ENCODE data around the gene ARHGAP21. TPM values are rescaled to one million over a fixed set of nuclear protein-coding genes. Genes with fewer than 3 reads are reported as not detected.

Gene ARHGAP21
- total RNA-seq, 1 experiment from 2014 or later: 64.2 TPM

DNA sequence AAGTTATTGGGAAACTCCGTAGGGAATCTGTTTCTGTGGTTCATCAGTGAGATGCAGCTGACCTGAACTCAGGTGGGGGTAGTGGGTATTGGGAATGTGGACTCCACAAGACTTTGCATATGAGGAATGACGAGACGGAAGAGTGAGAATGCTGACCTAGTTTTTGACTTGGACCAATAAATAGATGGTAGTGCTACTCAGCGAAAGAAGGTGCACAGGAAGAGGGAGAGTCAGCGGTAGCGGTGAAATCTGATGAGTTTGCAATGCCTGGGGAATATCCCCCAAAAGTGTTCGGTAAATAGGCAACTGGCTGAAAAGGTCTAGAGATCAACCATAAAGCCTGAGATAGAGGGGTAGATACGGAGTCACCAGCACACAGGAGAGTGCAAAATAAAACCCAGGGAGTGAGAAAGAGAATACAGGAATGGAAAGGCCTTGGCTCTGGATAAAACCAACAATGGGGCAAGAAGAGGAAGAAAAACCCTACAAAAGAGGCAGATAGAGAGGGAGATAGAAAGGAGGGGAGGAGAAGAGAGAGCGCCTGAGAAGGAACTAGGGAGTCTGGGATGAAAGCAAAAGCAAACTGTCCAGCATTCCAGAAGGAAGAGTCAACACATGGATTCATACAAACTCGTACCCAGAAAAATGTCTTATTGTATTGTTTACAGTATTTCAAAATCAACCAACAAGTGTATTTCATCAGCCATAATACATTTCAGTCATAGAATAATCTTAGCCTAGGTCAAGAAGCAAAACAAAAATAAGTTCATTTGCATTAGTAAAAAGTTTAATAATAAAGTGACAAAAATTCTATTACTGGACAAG lies 5.4 kb downstream of the ARHGAP21 start:
- Histone ChIP-seq H3K36me3 (peaks cover 55% of the 10 kb centered on the region), H3K4me1 (replicated peaks) (peaks cover 55% of the 10 kb centered on the region), H3K4me3 (no peak overlapping the region), H3K27ac (peak overlapping the region; percentile 83), H3K9me3 (replicated peaks) (no peaks in the 10 kb centered on the region), H3K27me3 (replicated peaks) (no peaks in the 10 kb centered on the region)
- peak; percentile 49 to 70 for DNase-seq (ENCODE audit: low read depth in 1 of 2, low spot score in 2 of 2)

GRCh38 chr10:24716295-24716694 lies 7.4 kb downstream of the ARHGAP21 start:
- Histone ChIP-seq H3K27me3 (replicated peaks) (no peaks in the 10 kb centered on the region), H3K9me3 (replicated peaks) (no peaks in the 10 kb centered on the region), H3K4me1 (replicated peaks) (peaks cover 49% of the 10 kb centered on the region), H3K27ac (no peak overlapping the region), H3K4me3 (no peak overlapping the region), H3K36me3 (peaks cover 42% of the 10 kb centered on the region)
- no peak for DNase-seq (ENCODE audit: low read depth in 1 of 2, low spot score in 2 of 2)

- Histone ChIP-seq H3K27ac (no peak overlapping the region), H3K4me1 (replicated peaks) (peaks cover 42% of the 10 kb centered on the region), H3K27me3 (replicated peaks) (no peaks in the 10 kb centered on the region), H3K4me3 (no peak overlapping the region), H3K9me3 (replicated peaks) (no peaks in the 10 kb centered on the region), H3K36me3 (peaks cover 32% of the 10 kb centered on the region)
- DNase-seq (ENCODE audit: low read depth in 1 of 2, low spot score in 2 of 2): no peak
Observed at GRCh38 chr10:24715246-24715769, 8.4 kb downstream of the ARHGAP21 start.

DNA sequence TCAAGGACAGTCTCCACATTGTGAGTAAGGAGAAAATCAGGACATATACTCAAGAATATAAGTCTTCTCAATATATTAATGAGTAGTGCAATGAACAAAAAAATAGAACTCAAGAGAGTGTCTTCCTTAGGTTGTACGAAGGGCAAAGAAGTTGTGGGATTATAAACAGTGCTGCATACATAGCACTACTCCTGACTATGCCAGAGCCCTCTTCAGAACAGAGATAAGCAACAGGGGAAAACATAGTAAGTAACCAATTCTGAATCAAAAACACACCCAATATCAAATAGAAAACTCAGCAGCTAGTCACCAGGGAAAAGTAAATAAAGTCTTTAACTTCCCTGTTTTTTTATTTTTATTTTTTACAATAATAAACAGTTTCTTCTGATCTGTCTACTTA lies 10.6 kb downstream of the ARHGAP21 start:
- H3K27me3 ChIP-seq (replicated peaks): no peaks in the 10 kb centered on the region
- no peaks in the 10 kb centered on the region for H3K9me3 ChIP-seq (replicated peaks)
- peaks cover 24% of the 10 kb centered on the region for H3K4me1 ChIP-seq (replicated peaks)
- DNase-seq (ENCODE audit: low read depth in 1 of 2, low spot score in 2 of 2): no peak
- H3K27ac ChIP-seq: no peak overlapping the region
- no peak overlapping the region for H3K4me3 ChIP-seq
- H3K36me3 ChIP-seq: peaks cover 24% of the 10 kb centered on the region

GRCh38 chr10:24711465-24711864 lies 12.2 kb downstream of the ARHGAP21 start:
- Histone ChIP-seq H3K27me3 (replicated peaks) (no peaks in the 10 kb centered on the region), H3K27ac (no peak overlapping the region), H3K36me3 (peaks cover 9% of the 10 kb centered on the region; the same call in 1 of the 2 replicates), H3K4me3 (no peak overlapping the region), H3K9me3 (replicated peaks) (no peaks in the 10 kb centered on the region), H3K4me1 (replicated peaks) (peaks cover 27% of the 10 kb centered on the region)
- DNase-seq (ENCODE audit: low read depth in 1 of 2, low spot score in 2 of 2): no peak

- no peaks in the 10 kb centered on the region for H3K27me3 ChIP-seq (replicated peaks)
- H3K4me3 ChIP-seq: no peak overlapping the region
- no peak overlapping the region for H3K27ac ChIP-seq
- peaks cover 25% of the 10 kb centered on the region for H3K4me1 ChIP-seq (replicated peaks)
- peaks cover 5% of the 10 kb centered on the region; the same call in 1 of the 2 replicates for H3K36me3 ChIP-seq
- DNase-seq (ENCODE audit: low read depth in 1 of 2, low spot score in 2 of 2): no peak
- no peaks in the 10 kb centered on the region for H3K9me3 ChIP-seq (replicated peaks)
Observed at GRCh38 chr10:24708081-24708480, 15.6 kb downstream of the ARHGAP21 start.

DNA sequence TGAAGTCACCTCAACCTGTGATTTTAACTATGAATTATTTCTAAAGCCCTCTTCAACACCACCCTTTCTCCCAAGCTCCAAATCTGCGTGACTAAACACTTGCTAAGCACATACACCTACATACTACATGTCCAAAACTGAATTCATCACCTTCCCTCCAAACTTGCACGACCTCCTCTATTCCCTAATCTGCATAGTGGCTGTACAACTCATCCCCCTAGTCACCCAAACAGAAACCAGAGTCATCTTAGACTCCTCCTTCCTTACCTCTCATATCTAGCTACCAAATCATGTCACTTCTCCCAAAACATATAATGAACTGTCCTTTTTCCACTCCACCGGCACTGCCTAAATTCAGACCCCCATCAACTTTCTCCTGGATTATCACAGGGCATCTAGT lies 16.2 kb downstream of the ARHGAP21 start:
- Histone ChIP-seq H3K4me3 (no peak overlapping the region), H3K9me3 (replicated peaks) (no peaks in the 10 kb centered on the region), H3K27me3 (replicated peaks) (no peaks in the 10 kb centered on the region), H3K4me1 (replicated peaks) (peaks cover 23% of the 10 kb centered on the region), H3K27ac (no peak overlapping the region), H3K36me3 (peaks cover 5% of the 10 kb centered on the region; the same call in 1 of the 2 replicates)
- DNase-seq (ENCODE audit: low read depth in 1 of 2, low spot score in 2 of 2): no peak

- peaks cover 5% of the 10 kb centered on the region; the same call in 1 of the 2 replicates for H3K36me3 ChIP-seq
- H3K9me3 ChIP-seq (replicated peaks): no peaks in the 10 kb centered on the region
- H3K27ac ChIP-seq: no peak overlapping the region; the same call in 1 of the 2 replicates
- peaks cover 26% of the 10 kb centered on the region for H3K4me1 ChIP-seq (replicated peaks)
- DNase-seq (ENCODE audit: low read depth in 1 of 2, low spot score in 2 of 2): peak in 1 of 2 experiments; percentile 28
- no peaks in the 10 kb centered on the region for H3K27me3 ChIP-seq (replicated peaks)
- H3K4me3 ChIP-seq: no peak overlapping the region
Observed at GRCh38 chr10:24706479-24707118, 17.1 kb downstream of the ARHGAP21 start.

DNA sequence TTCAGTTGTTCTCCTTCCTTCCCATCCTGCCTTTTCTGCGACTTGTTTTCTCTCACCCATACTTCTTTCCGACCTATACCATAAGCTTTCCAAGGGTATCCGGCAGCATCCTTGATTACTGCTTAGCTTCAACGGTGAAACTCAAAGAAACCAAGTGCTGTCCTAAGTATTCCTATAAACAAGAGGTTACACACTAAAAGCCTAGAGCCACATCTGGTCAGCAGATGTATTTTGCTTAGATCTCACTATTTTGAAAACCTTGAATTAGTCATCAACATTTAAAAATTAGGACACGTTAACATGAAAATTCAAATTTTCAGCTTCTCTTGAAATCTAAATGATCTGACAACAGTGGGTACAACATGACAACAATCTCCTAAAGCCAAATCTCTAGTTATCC lies 20.0 kb downstream of the ARHGAP21 start:
- Histone ChIP-seq H3K27ac (no peak overlapping the region), H3K36me3 (peaks cover 8% of the 10 kb centered on the region; the same call in 1 of the 2 replicates), H3K9me3 (replicated peaks) (no peaks in the 10 kb centered on the region), H3K4me3 (no peak overlapping the region), H3K4me1 (replicated peaks) (peaks cover 29% of the 10 kb centered on the region), H3K27me3 (replicated peaks) (no peaks in the 10 kb centered on the region)
- DNase-seq (ENCODE audit: low read depth in 1 of 2, low spot score in 2 of 2): no peak

- no peak for DNase-seq (ENCODE audit: low read depth in 1 of 2, low spot score in 2 of 2)
- no peaks in the 10 kb centered on the region for H3K27me3 ChIP-seq (replicated peaks)
- no peak overlapping the region for H3K27ac ChIP-seq
- H3K4me1 ChIP-seq (replicated peaks): peaks cover 9% of the 10 kb centered on the region
- H3K9me3 ChIP-seq (replicated peaks): no peaks in the 10 kb centered on the region
- H3K4me3 ChIP-seq: no peak overlapping the region
- H3K36me3 ChIP-seq: 0 out of 2 replicates have a peak, but pooled peaks cover 3% of the 10 kb centered on the region
Observed at GRCh38 chr10:24701447-24701846, 22.2 kb downstream of the ARHGAP21 start.

DNA sequence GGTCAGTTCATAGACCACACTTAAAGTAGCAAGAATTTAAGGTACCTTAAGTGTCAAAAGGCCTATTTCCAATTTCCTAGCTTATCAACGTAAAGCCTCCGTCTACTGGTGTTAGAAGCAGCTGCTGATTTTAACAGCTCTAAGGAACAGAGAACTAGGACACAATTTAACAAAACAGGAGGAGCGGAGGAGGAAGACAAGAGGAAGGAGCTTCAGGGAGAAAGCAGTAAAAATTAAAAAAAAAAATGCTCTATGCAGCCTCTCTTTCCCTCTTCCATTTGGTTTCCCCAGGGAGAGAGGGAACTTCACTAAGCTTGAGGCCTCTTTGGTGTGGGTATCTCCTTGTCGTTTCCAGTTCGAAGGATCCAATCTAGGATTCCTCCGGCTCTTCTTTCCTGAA lies 22.7 kb downstream of the ARHGAP21 start:
- H3K4me3 ChIP-seq: no peak overlapping the region
- peaks cover 6% of the 10 kb centered on the region; the same call in 1 of the 2 replicates for H3K4me1 ChIP-seq (replicated peaks)
- no peaks in the 10 kb centered on the region for H3K27me3 ChIP-seq (replicated peaks)
- no peak for DNase-seq (ENCODE audit: low read depth in 1 of 2, low spot score in 2 of 2)
- H3K27ac ChIP-seq: no peak overlapping the region
- H3K9me3 ChIP-seq (replicated peaks): no peaks in the 10 kb centered on the region
- H3K36me3 ChIP-seq: 0 out of 2 replicates have a peak, but pooled peaks cover 3% of the 10 kb centered on the region

DNA sequence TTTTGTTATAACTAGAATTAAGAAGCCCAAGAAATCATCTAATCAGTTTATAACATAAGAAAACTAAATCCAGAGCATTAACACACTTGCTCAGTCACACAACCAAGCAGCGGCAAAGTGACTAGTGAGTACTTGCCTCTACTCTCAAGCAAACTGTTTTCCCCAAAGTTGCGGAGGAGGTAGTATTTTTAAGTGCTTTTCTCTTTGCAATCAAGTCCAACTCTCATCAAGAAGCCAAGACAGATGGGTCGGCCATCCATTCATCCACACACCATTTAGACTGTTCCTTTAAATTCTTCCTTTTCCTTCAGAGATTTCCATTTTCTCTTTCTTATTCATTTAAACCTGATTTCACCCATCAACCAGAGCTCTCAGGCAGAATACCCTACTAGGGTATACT lies 25.4 kb downstream of the ARHGAP21 start:
- DNase-seq (ENCODE audit: low read depth in 1 of 2, low spot score in 2 of 2): no peak
- Histone ChIP-seq H3K9me3 (replicated peaks) (no peaks in the 10 kb centered on the region), H3K4me3 (no peak overlapping the region), H3K4me1 (replicated peaks) (peaks cover 6% of the 10 kb centered on the region; the same call in 1 of the 2 replicates), H3K27ac (no peak overlapping the region), H3K27me3 (replicated peaks) (no peaks in the 10 kb centered on the region), H3K36me3 (0 out of 2 replicates have a peak, but pooled peaks cover 3% of the 10 kb centered on the region)

- DNase-seq (ENCODE audit: low read depth in 1 of 2, low spot score in 2 of 2): no peak
- 0 out of 2 replicates have a peak, but pooled peaks cover 3% of the 10 kb centered on the region for H3K36me3 ChIP-seq
- H3K9me3 ChIP-seq (replicated peaks): no peaks in the 10 kb centered on the region
- H3K4me1 ChIP-seq (replicated peaks): peaks cover 6% of the 10 kb centered on the region; the same call in 1 of the 2 replicates
- H3K27me3 ChIP-seq (replicated peaks): no peaks in the 10 kb centered on the region
- no peak overlapping the region for H3K27ac ChIP-seq
- H3K4me3 ChIP-seq: no peak overlapping the region
Observed at GRCh38 chr10:24697080-24697479, 26.6 kb downstream of the ARHGAP21 start.

GRCh38 chr10:24695452-24695851 lies 28.2 kb downstream of the ARHGAP21 start:
- no peak for DNase-seq (ENCODE audit: low read depth in 1 of 2, low spot score in 2 of 2)
- Histone ChIP-seq H3K9me3 (replicated peaks) (no peaks in the 10 kb centered on the region), H3K4me3 (no peak overlapping the region), H3K4me1 (replicated peaks) (no peaks in the 10 kb centered on the region), H3K27ac (no peak overlapping the region), H3K36me3 (no peaks in the 10 kb centered on the region), H3K27me3 (replicated peaks) (no peaks in the 10 kb centered on the region)

All from SJSA1 (cell line).